SK-N-SH (cell line): ENCODE data around the gene ARHGEF3. TPM values are rescaled to one million over a fixed set of nuclear protein-coding genes. Genes with fewer than 3 reads are reported as not detected.

Experiments
- CTCF ChIA-PET: fragments of 300-600, 350-600 bp; formaldehyde crosslinking; extraction: SDS; loops from one replicate; lab custom pipeline; 2021; lab: Yijun Ruan, JAX
- POLR2A ChIA-PET: fragments of 350-600 bp; sonication (Branson Sonifier 250); formaldehyde crosslinking; extraction: SDS; loops from one replicate; lab custom pipeline; 2020; ENCODE audit warnings: antibody characterized with exemption, inconsistent platforms; lab: Yijun Ruan, JAX
- DNase-seq: peaks from one replicate; pipeline ENCODE4 v3.0.0; 2012
- H2AFZ ChIP-seq: fragments of 200-600 bp; sonication (generic); 2 replicates; pipeline ENCODE4 v1.8.1; 2016; ENCODE audit warnings: antibody characterized with exemption, mild to moderate bottlenecking, low read depth
- H3F3A ChIP-seq: fragments of 200-600 bp; sonication (generic); replicated peaks from 2 replicates; pipeline ENCODE3; 2016; ENCODE audit warnings: antibody characterized with exemption, mild to moderate bottlenecking; ENCODE audit not compliant: insufficient read depth
- H3K27ac ChIP-seq, 2 experiments: fragments of 200-500 bp in 1 of 2; fragments of 200-600 bp in 1 of 2; sonication (Bioruptor generic) in 1 of 2; sonication (generic), shearing (Covaris generic) in 1 of 2; 2 replicates each; pipeline versions ENCODE4 v1.5.1 to v1.6.1; 2014 to 2016; ENCODE audit warnings: low read depth in 2 of 2, inconsistent platforms in 1 of 2, low read length in 1 of 2, mild to moderate bottlenecking in 1 of 2, mixed read lengths in 1 of 2
- H3K27me3 ChIP-seq: fragments of 200-600 bp; sonication (generic), shearing (Covaris generic); 2 replicates; pipeline ENCODE4 v1.6.1; 2016; ENCODE audit warnings: mixed run types; ENCODE audit not compliant: insufficient read depth
- H3K36me3 ChIP-seq, 2 experiments: fragments of 200-500 bp in 1 of 2; fragments of 200-600 bp in 1 of 2; sonication (Bioruptor generic) in 1 of 2; sonication (generic) in 1 of 2; replicated peaks in 1 of 2; 2 replicates each; pipeline versions ENCODE3 to v1.5.1; 2014 to 2016; ENCODE audit warnings: low read length in 1 of 2, mild to moderate bottlenecking in 1 of 2; ENCODE audit not compliant: insufficient read depth in 2 of 2, control insufficient read depth in 1 of 2
- H3K4me1 ChIP-seq, 2 experiments: fragments of 200-500 bp in 1 of 2; fragments of 200-600 bp in 1 of 2; sonication (Bioruptor generic) in 1 of 2; sonication (generic), shearing (Covaris generic) in 1 of 2; 2 replicates each; pipeline versions ENCODE4 v1.5.1 to v1.6.1; 2014 to 2016; ENCODE audit warnings: low read depth in 1 of 2, low read length in 1 of 2, mixed run types in 1 of 2; ENCODE audit not compliant: insufficient read depth in 2 of 2, control insufficient read depth in 1 of 2
- H3K4me2 ChIP-seq: fragments of 200-600 bp; sonication (generic), shearing (Covaris generic); 2 replicates; pipeline ENCODE4 v1.6.1; 2017; ENCODE audit warnings: mixed run types
- H3K4me3 ChIP-seq, 2 experiments: fragments of 200-500 bp in 1 of 2; fragments of 200-600 bp in 1 of 2; sonication (Bioruptor generic) in 1 of 2; sonication (generic), shearing (Covaris generic) in 1 of 2; 2 replicates each; pipeline versions ENCODE4 v1.5.1 to v1.8.1; 2014 to 2016; ENCODE audit warnings: low read depth in 2 of 2, inconsistent platforms in 1 of 2, low read length in 1 of 2, mild to moderate bottlenecking in 1 of 2, mixed read lengths in 1 of 2, moderate library complexity in 1 of 2
- H3K79me2 ChIP-seq: fragments of 200-600 bp; sonication (generic); 2 replicates; pipeline ENCODE4 v1.8.1; 2017; ENCODE audit warnings: mild to moderate bottlenecking; ENCODE audit not compliant: insufficient read depth
- H3K9ac ChIP-seq: fragments of 200-600 bp; sonication (generic); 2 replicates; pipeline ENCODE4 v1.6.1; 2017; ENCODE audit warnings: mixed run types
- H3K9me2 ChIP-seq: fragments of 200-600 bp; sonication (generic); 2 replicates; pipeline ENCODE4 v1.6.1; 2017; ENCODE audit warnings: mixed run types
- H3K9me3 ChIP-seq: fragments of 200-600 bp; sonication (generic); 2 replicates; pipeline ENCODE4 v1.6.1; 2017; ENCODE audit warnings: mixed run types, mild to moderate bottlenecking, moderate library complexity
- H4K20me1 ChIP-seq: fragments of 200-600 bp; sonication (generic); 2 replicates; pipeline ENCODE4 v1.6.1; 2017; ENCODE audit warnings: mild to moderate bottlenecking, mixed run types; ENCODE audit not compliant: insufficient read depth
- CTCF ChIP-seq: fragments of 200-600 bp; sonication (generic); IDR thresholded peaks from 2 replicates; pipeline ENCODE4 v1.6.1; 2017; ENCODE audit warnings: antibody characterized with exemption, mild to moderate bottlenecking, moderate library complexity
- ELF1 ChIP-seq: IDR thresholded peaks from 2 replicates; pipeline ENCODE4 v1.4.0; 2012
- EP300 ChIP-seq, 2 experiments: IDR thresholded peaks; 2 replicates each; pipeline versions ENCODE4 v1.4.0 to v1.6.1; 2012; ENCODE audit warnings: borderline replicate concordance in 1 of 2, low read depth in 1 of 2, low read length in 1 of 2
- EZH2phosphoT487 ChIP-seq: fragments of 200-600 bp; sonication (generic); IDR thresholded peaks from 2 replicates; pipeline ENCODE4 v1.6.1; 2017; ENCODE audit warnings: low read depth, mixed run types, mild to moderate bottlenecking, antibody characterized with exemption, moderate library complexity, borderline replicate concordance
- FOSL2 ChIP-seq: IDR thresholded peaks from 2 replicates; pipeline ENCODE4 v1.4.0; 2012; ENCODE audit warnings: low read depth, mild to moderate bottlenecking, moderate library complexity, borderline replicate concordance
- FOXM1 ChIP-seq: IDR thresholded peaks from 2 replicates; pipeline ENCODE4 v1.4.0; 2012; ENCODE audit warnings: low read depth, mild to moderate bottlenecking
- GABPA ChIP-seq: IDR thresholded peaks from 2 replicates; pipeline ENCODE4 v1.4.0; 2012; ENCODE audit warnings: low read depth, mild to moderate bottlenecking
- IRF3 ChIP-seq: fragments of 150-350 bp; IDR thresholded peaks from 2 replicates; pipeline ENCODE4 v1.6.1; 2016; ENCODE audit warnings: mild to moderate bottlenecking, low read depth, low read length
- JUND ChIP-seq: IDR thresholded peaks from 2 replicates; pipeline ENCODE4 v1.4.0; 2012
- MXI1 ChIP-seq: IDR thresholded peaks from 2 replicates; pipeline ENCODE4 v1.6.1; 2012; ENCODE audit warnings: mild to moderate bottlenecking, low read depth, low read length, improper control_type of control experiment
- NFIC ChIP-seq: IDR thresholded peaks from 2 replicates; pipeline ENCODE4 v1.4.0; 2012; ENCODE audit warnings: borderline replicate concordance
- NRF1 ChIP-seq: IDR thresholded peaks from 2 replicates; pipeline ENCODE4 v1.6.1; 2012; ENCODE audit warnings: low read depth, mild to moderate bottlenecking, low read length
- POLR2AphosphoS5 ChIP-seq: IDR thresholded peaks from 2 replicates; pipeline ENCODE4 v1.6.1; 2012; ENCODE audit warnings: low read depth, low read length
- RAD21 ChIP-seq: IDR thresholded peaks from 2 replicates; pipeline ENCODE4 v1.6.1; 2012; ENCODE audit warnings: mild to moderate bottlenecking, low read length
- REST ChIP-seq: IDR thresholded peaks from 2 replicates; pipeline ENCODE4 v1.6.1; 2012; ENCODE audit warnings: mild to moderate bottlenecking, low read depth, low read length, moderate library complexity
- RXRA ChIP-seq: IDR thresholded peaks from 2 replicates; pipeline ENCODE4 v1.4.0; 2012; ENCODE audit warnings: low read depth, mild to moderate bottlenecking, borderline replicate concordance
- TEAD4 ChIP-seq: IDR thresholded peaks from 2 replicates; pipeline ENCODE4 v1.4.0; 2012; ENCODE audit warnings: mild to moderate bottlenecking, borderline replicate concordance; ENCODE audit not compliant: insufficient read depth
- USF1 ChIP-seq: IDR thresholded peaks from 2 replicates; pipeline ENCODE4 v1.4.0; 2012; ENCODE audit warnings: low read depth, borderline replicate concordance
- USF2 ChIP-seq: fragments of 150-350 bp; IDR thresholded peaks from 2 replicates; pipeline ENCODE4 v1.6.1; 2017; ENCODE audit warnings: antibody characterized with exemption, low read length, low read depth, borderline replicate concordance
- YY1 ChIP-seq: IDR thresholded peaks from 2 replicates; pipeline ENCODE4 v1.4.0; 2012; ENCODE audit warnings: low read depth, mild to moderate bottlenecking
- WGBS: methylation state at CpG from one replicate; pipeline ENCODE4 v1.1.6; 2017; ENCODE audit warnings: low lambda C conversion rate; 5-methylcytosine and 5-hydroxymethylcytosine counted together
- polyA plus RNA-seq, 3 experiments: library from polyadenylated mRNA; depleted of rRNA; stranded (reverse); fragments of >200 nt; gene quantifications; 2 replicates each; pipeline ENCODE4 v1.2.3, GENCODE V29; 2012

The ARHGEF3 gene
- polyA plus RNA-seq, 1 of the 3 experiments (the other 2 are of a cell fraction), result 5.9 TPM

DNA sequence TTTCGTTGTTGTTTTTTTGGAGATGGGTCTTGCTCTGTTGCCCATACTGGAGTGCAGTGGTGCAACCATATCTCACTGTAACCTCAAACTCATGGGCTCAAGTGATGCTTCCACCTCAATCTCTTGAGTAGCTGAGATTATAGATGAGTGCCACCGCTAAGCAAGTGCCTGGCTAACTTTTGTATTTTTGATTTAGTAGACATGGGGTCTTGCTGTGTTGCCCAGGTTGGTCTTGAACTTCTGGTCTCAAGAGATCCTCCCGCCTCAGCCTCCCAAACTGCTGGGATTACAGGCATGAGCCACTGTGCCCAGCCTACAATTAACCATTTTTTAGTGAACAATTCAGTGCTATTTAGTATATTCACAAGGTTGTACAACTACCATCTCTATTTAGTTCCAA lies 42.2 kb downstream of the ARHGEF3 start (continued):
- TF ChIP-seq REST (no peak), USF2 (no peak), POLR2AphosphoS5 (no peak), YY1 (no peak)

DNA sequence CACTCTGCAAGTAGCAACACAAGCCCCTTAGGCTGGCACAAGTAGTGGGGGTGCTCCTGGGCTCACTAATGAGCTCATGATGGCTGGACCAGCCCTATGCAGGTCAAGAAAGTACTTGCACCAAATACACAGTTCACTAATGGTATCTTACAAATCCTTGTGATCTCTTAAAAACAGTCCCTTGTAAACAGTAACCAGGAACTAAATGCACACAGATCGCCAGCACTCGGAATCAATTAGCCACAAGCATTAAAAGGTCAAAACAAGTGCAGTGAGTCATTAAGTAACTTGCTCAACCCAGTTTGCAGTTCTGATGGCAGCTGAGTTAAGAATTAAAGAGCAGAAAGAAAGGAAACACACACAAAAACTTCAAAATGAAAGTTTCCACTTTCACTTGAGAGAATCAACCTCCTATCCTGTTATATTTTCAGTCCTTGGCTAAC lies 43.2 kb downstream of the ARHGEF3 start:
- Histone ChIP-seq H3K4me3 (peak overlapping the region in 1 of 2 experiments; percentile 24; a peak in 1 of 4 replicates), H3F3A (peaks cover 4% of the 10 kb centered on the region), H3K27me3 (no peaks in the 10 kb centered on the region), H3K27ac (peak overlapping the region; percentile 62 to 75), H3K79me2 (no peaks in the 10 kb centered on the region), H3K4me2 (peak overlapping the region; percentile 68; the same call in 1 of the 2 replicates), H3K9ac (peak overlapping the region; percentile 49; the same call in 1 of the 2 replicates), H3K4me1 (peaks cover 0 to 17% of the 10 kb centered on the region in 2 experiments; a peak in 3 of 4 replicates), H3K9me2 (no peaks in the 10 kb centered on the region), H2AFZ (peak overlapping the region; percentile 20; the same call in 1 of the 2 replicates), H4K20me1 (no peaks in the 10 kb centered on the region), H3K36me3 (no peaks in the 10 kb centered on the region), H3K9me3 (no peaks in the 10 kb centered on the region)
- DNase-seq, result peak; percentile 30
- WGBS, result 10% methylated on average over 2 of the region's 2 CpGs
- POLR2A ChIA-PET, result interaction anchor here (0.6 kb wide), 1 partner anchor 43 kb away, joined by 3 read pairs; no protein-coding TSS in a partner anchor
- CTCF ChIA-PET, result interaction anchor here (0.8 to 1.7 kb wide), 3 partner anchors 10 to 231 kb away, joined by 4 to 7 read pairs (median 7); no protein-coding TSS in a partner anchor
- TF ChIP-seq IRF3 (no peak), ELF1 (no peak), GABPA (no peak), RAD21 (0 out of 2 replicates have a peak, but pooled peaks have one; percentile 5), JUND (peak; percentile 62), CTCF (no peak), NFIC (no peak), YY1 (no peak), RXRA (peak; percentile 92), USF1 (no peak), FOSL2 (peak; percentile 69; the same call in 1 of the 2 replicates), USF2 (no peak), MXI1 (no peak), EZH2phosphoT487 (no peak), TEAD4 (no peak), EP300 (IDR thresholded peaks at IDR 0.05; ENCODE audit: borderline replicate concordance in 1 of 2, low read depth in 1 of 2, low read length in 1 of 2) (peak in 1 of 2 experiments; percentile 16; a peak in 1 of 4 replicates), NRF1 (no peak), FOXM1 (no peak)
